BLaER1 (cell line): ENCODE results near the gene MTMR11.
"Not testable (repeated sequence)": the region's sequence is repeated elsewhere in the genome, so short reads cannot be mapped to it uniquely, and the experiment has no call there.

Experiments
- H3K27ac ChIP-seq: shearing (Covaris generic); formaldehyde crosslinking; 2 replicates; pipeline ENCODE4 v1.8.1; 2022
- H3K27me3 ChIP-seq: shearing (Covaris generic); formaldehyde crosslinking; 2 replicates; pipeline ENCODE4 v1.8.1; 2022
- H3K36me3 ChIP-seq: shearing (Covaris generic); formaldehyde crosslinking; 2 replicates; pipeline ENCODE4 v1.8.1; 2022
- H3K4me1 ChIP-seq: shearing (Covaris generic); formaldehyde crosslinking; 2 replicates; pipeline ENCODE4 v1.8.1; 2022
- H3K4me2 ChIP-seq: shearing (Covaris generic); formaldehyde crosslinking; 2 replicates; pipeline ENCODE4 v1.8.1; 2022
- H3K4me3 ChIP-seq: shearing (Covaris generic); formaldehyde crosslinking; 2 replicates; pipeline ENCODE4 v1.8.1; 2022
- H3K9ac ChIP-seq: shearing (Covaris generic); formaldehyde crosslinking; 2 replicates; pipeline ENCODE4 v1.8.1; 2022
- H3K9me3 ChIP-seq: shearing (Covaris generic); formaldehyde crosslinking; 2 replicates; pipeline ENCODE4 v1.8.1; 2022
- H4K20me1 ChIP-seq: shearing (Covaris generic); formaldehyde crosslinking; 2 replicates; pipeline ENCODE4 v1.8.1; 2022
- Cebpa-rat ChIP-seq: shearing (Covaris generic); IDR thresholded peaks from 2 replicates; pipeline ENCODE4 v1.8.1; 2022

MTMR11 gene

GRCh38 chr1:149965440-149965839 lies 28.8 kb upstream of the MTMR11 start:
- H3K9ac ChIP-seq = no peak overlapping the region
- no peaks in the 10 kb centered on the region for H3K9me3 ChIP-seq
- H4K20me1 ChIP-seq = no peaks in the 10 kb centered on the region
- TF ChIP-seq Cebpa-rat = no peak
- H3K36me3 ChIP-seq = no peaks in the 10 kb centered on the region
- 0 out of 2 replicates have a peak, but pooled peaks cover 7% of the 10 kb centered on the region for H3K4me1 ChIP-seq
- H3K27ac ChIP-seq = no peak overlapping the region
- H3K27me3 ChIP-seq = no peaks in the 10 kb centered on the region
- H3K4me3 ChIP-seq = no peak overlapping the region
- no peak overlapping the region for H3K4me2 ChIP-seq

GRCh38 chr1:149963358-149963757 lies 26.7 kb upstream of the MTMR11 start:
- Histone ChIP-seq H3K36me3 (no peaks in the 10 kb centered on the region), H3K9ac (no peak overlapping the region), H4K20me1 (no peaks in the 10 kb centered on the region), H3K4me3 (no peak overlapping the region), H3K27me3 (no peaks in the 10 kb centered on the region), H3K4me2 (no peak overlapping the region), H3K27ac (no peak overlapping the region), H3K9me3 (no peaks in the 10 kb centered on the region), H3K4me1 (0 out of 2 replicates have a peak, but pooled peaks cover 7% of the 10 kb centered on the region)
- TF ChIP-seq Cebpa-rat = no peak

- H4K20me1 ChIP-seq = no peaks in the 10 kb centered on the region
- 0 out of 2 replicates have a peak, but pooled peaks cover 7% of the 10 kb centered on the region for H3K4me1 ChIP-seq
- no peaks in the 10 kb centered on the region for H3K36me3 ChIP-seq
- H3K4me3 ChIP-seq = no peak overlapping the region
- H3K27ac ChIP-seq = no peak overlapping the region
- H3K27me3 ChIP-seq = no peaks in the 10 kb centered on the region
- TF ChIP-seq Cebpa-rat = no peak
- H3K9me3 ChIP-seq = no peaks in the 10 kb centered on the region
- no peak overlapping the region for H3K9ac ChIP-seq
- no peak overlapping the region for H3K4me2 ChIP-seq
These were observed 26.1 kb upstream of the MTMR11 start for GRCh38 chr1:149962736-149963135.

- no peak overlapping the region for H3K27ac ChIP-seq
- no peak for TF ChIP-seq Cebpa-rat
- H3K27me3 ChIP-seq = no peaks in the 10 kb centered on the region
- no peak overlapping the region for H3K4me2 ChIP-seq
- 0 out of 2 replicates have a peak, but pooled peaks cover 7% of the 10 kb centered on the region for H3K4me1 ChIP-seq
- no peaks in the 10 kb centered on the region for H3K9me3 ChIP-seq
- no peak overlapping the region for H3K4me3 ChIP-seq
- H4K20me1 ChIP-seq = no peaks in the 10 kb centered on the region
- H3K36me3 ChIP-seq = no peaks in the 10 kb centered on the region
- no peak overlapping the region for H3K9ac ChIP-seq
These were observed 25.5 kb upstream of the MTMR11 start for GRCh38 chr1:149962039-149962647.

- H3K4me3 ChIP-seq, H3K4me1 ChIP-seq, H4K20me1 ChIP-seq, H3K9me3 ChIP-seq, H3K27ac ChIP-seq, H3K9ac ChIP-seq, H3K36me3 ChIP-seq, H3K27me3 ChIP-seq, H3K4me2 ChIP-seq: not testable (repeated sequence)
These were observed 20.9 kb upstream of the MTMR11 start for GRCh38 chr1:149957548-149957947.

- H3K4me2 ChIP-seq = no peak overlapping the region
- no peak for TF ChIP-seq Cebpa-rat
- no peaks in the 10 kb centered on the region for H3K27me3 ChIP-seq
- H3K4me1 ChIP-seq = no peaks in the 10 kb centered on the region
- H3K9ac ChIP-seq = no peak overlapping the region
- H3K9me3 ChIP-seq = no peaks in the 10 kb centered on the region
- no peak overlapping the region for H3K27ac ChIP-seq
- H3K36me3 ChIP-seq = no peaks in the 10 kb centered on the region
- no peaks in the 10 kb centered on the region for H4K20me1 ChIP-seq
- H3K4me3 ChIP-seq = no peak overlapping the region
These were observed 13.2 kb upstream of the MTMR11 start for GRCh38 chr1:149949911-149950310.

GRCh38 chr1:149945206-149945605 lies 8.5 kb upstream of the MTMR11 start:
- Histone ChIP-seq H3K9ac (no peak overlapping the region), H3K27ac (no peak overlapping the region), H3K36me3 (no peaks in the 10 kb centered on the region), H3K4me3 (no peak overlapping the region), H3K4me2 (no peak overlapping the region), H3K9me3 (no peaks in the 10 kb centered on the region), H3K4me1 (no peaks in the 10 kb centered on the region), H3K27me3 (no peaks in the 10 kb centered on the region), H4K20me1 (no peaks in the 10 kb centered on the region)
- TF ChIP-seq Cebpa-rat = no peak

- no peaks in the 10 kb centered on the region for H3K4me1 ChIP-seq
- no peaks in the 10 kb centered on the region for H3K9me3 ChIP-seq
- no peaks in the 10 kb centered on the region for H3K27me3 ChIP-seq
- no peak overlapping the region for H3K4me3 ChIP-seq
- TF ChIP-seq Cebpa-rat = no peak
- no peaks in the 10 kb centered on the region for H4K20me1 ChIP-seq
- H3K4me2 ChIP-seq = no peak overlapping the region
- H3K9ac ChIP-seq = no peak overlapping the region
- no peaks in the 10 kb centered on the region for H3K36me3 ChIP-seq
- H3K27ac ChIP-seq = no peak overlapping the region
These were observed 6.2 kb upstream of the MTMR11 start for GRCh38 chr1:149942885-149943284.

GRCh38 chr1:149942207-149942606 lies 5.5 kb upstream of the MTMR11 start:
- H3K9ac ChIP-seq = no peak overlapping the region
- H4K20me1 ChIP-seq = no peaks in the 10 kb centered on the region
- H3K27ac ChIP-seq = no peak overlapping the region
- H3K4me1 ChIP-seq = no peaks in the 10 kb centered on the region
- H3K9me3 ChIP-seq = no peaks in the 10 kb centered on the region
- no peaks in the 10 kb centered on the region for H3K27me3 ChIP-seq
- TF ChIP-seq Cebpa-rat = no peak
- H3K4me2 ChIP-seq = no peak overlapping the region
- H3K4me3 ChIP-seq = no peak overlapping the region
- no peaks in the 10 kb centered on the region for H3K36me3 ChIP-seq

GRCh38 chr1:149940427-149940826 lies 3.7 kb upstream of the MTMR11 start:
- Histone ChIP-seq H3K36me3 (no peaks in the 10 kb centered on the region), H3K4me2 (no peak overlapping the region), H3K4me3 (no peak overlapping the region), H4K20me1 (no peaks in the 10 kb centered on the region), H3K9me3 (no peaks in the 10 kb centered on the region), H3K4me1 (no peaks in the 10 kb centered on the region), H3K9ac (no peak overlapping the region), H3K27ac (no peak overlapping the region), H3K27me3 (no peaks in the 10 kb centered on the region)
- no peak for TF ChIP-seq Cebpa-rat

GRCh38 chr1:149938668-149939003 lies 2.0 kb upstream of the MTMR11 start:
- H3K36me3 ChIP-seq, H3K9me3 ChIP-seq, H3K4me1 ChIP-seq, H3K4me2 ChIP-seq, H3K4me3 ChIP-seq, H3K27ac ChIP-seq, H3K9ac ChIP-seq, H4K20me1 ChIP-seq, H3K27me3 ChIP-seq: not testable (repeated sequence)
